MM.1S (cell line): ENCODE measurements around the gene SPTBN1.

ENCODE experiments used
- DNase-seq: peaks from one replicate; pipeline ENCODE4 v3.0.0-alpha.2; 2015
- H2AFZ ChIP-seq: fragments of 300-600 bp; sonication (generic); 2 replicates; pipeline ENCODE4 v1.6.0; 2016; ENCODE audit warnings: antibody characterized with exemption, low read length
- H3F3A ChIP-seq: fragments of 300-600 bp; sonication (generic); 2 replicates; pipeline ENCODE4 v1.6.1; 2016; ENCODE audit warnings: mild to moderate bottlenecking, antibody characterized with exemption, low read length, moderate library complexity, mixed read lengths; ENCODE audit not compliant: insufficient read depth
- H3K27ac ChIP-seq: fragments of 300-600 bp; sonication (generic); 2 replicates; pipeline ENCODE4 v1.5.1; 2016; ENCODE audit warnings: mild to moderate bottlenecking, low read length
- H3K27me3 ChIP-seq: fragments of 300-600 bp; sonication (generic); replicated peaks from 2 replicates; pipeline ENCODE4 v1.6.0; 2016; ENCODE audit warnings: low read length; ENCODE audit not compliant: insufficient read depth
- H3K36me3 ChIP-seq: fragments of 300-600 bp; sonication (generic); replicated peaks from 2 replicates; pipeline ENCODE4 v1.6.1; 2016; ENCODE audit warnings: mild to moderate bottlenecking, low read length, mixed read lengths; ENCODE audit not compliant: insufficient read depth
- H3K4me1 ChIP-seq: fragments of 300-600 bp; sonication (generic); 2 replicates; pipeline ENCODE4 v1.6.1; 2016; ENCODE audit warnings: low read length, mixed read lengths
- H3K4me2 ChIP-seq: fragments of 300-600 bp; sonication (generic); 2 replicates; pipeline ENCODE4 v1.6.0; 2016; ENCODE audit warnings: low read depth, low read length
- H3K4me3 ChIP-seq: fragments of 300-600 bp; sonication (generic); 2 replicates; pipeline ENCODE4 v1.5.1; 2016; ENCODE audit warnings: low read length, mixed read lengths
- H3K79me2 ChIP-seq: fragments of 300-600 bp; sonication (generic); 2 replicates; pipeline ENCODE4 v1.6.1; 2016; ENCODE audit warnings: mixed run types, low read length, mixed read lengths
- H3K9ac ChIP-seq: fragments of 300-600 bp; sonication (generic); 2 replicates; pipeline ENCODE4 v1.6.1; 2016; ENCODE audit warnings: low read length, mixed read lengths
- H3K9me2 ChIP-seq: fragments of 300-600 bp; sonication (generic); replicated peaks from 2 replicates; pipeline ENCODE4 v1.6.1; 2016; ENCODE audit warnings: mild to moderate bottlenecking, low read length, mixed read lengths; ENCODE audit not compliant: insufficient read depth
- H3K9me3 ChIP-seq: fragments of 300-600 bp; sonication (generic); replicated peaks from 2 replicates; pipeline ENCODE4 v1.6.1; 2016; ENCODE audit warnings: mild to moderate bottlenecking, low read length, mixed read lengths; ENCODE audit not compliant: insufficient read depth
- H4K20me1 ChIP-seq: fragments of 300-600 bp; sonication (generic); 2 replicates; pipeline ENCODE4 v1.6.1; 2016; ENCODE audit warnings: mild to moderate bottlenecking, low read length, moderate library complexity, mixed read lengths; ENCODE audit not compliant: insufficient read depth
- EZH2 ChIP-seq: fragments of 300-600 bp; sonication (generic); optimal IDR thresholded peaks from 2 replicates; pipeline ENCODE3; 2017; ENCODE audit warnings: low read depth, mild to moderate bottlenecking, antibody characterized with exemption, low read length, mixed read lengths
- EZH2phosphoT487 ChIP-seq: fragments of 300-600 bp; sonication (generic); IDR thresholded peaks from 2 replicates; pipeline ENCODE4 v1.6.1; 2018; ENCODE audit warnings: antibody characterized with exemption, low read length
- TF ChIP-seq, protein P1 (sequence below): fragments of 300-600 bp; sonication (generic); IDR thresholded peaks from 2 replicates; pipeline ENCODE4 v1.5.1; 2016; ENCODE audit warnings: antibody characterized with exemption, low read length, mixed read lengths

SPTBN1 gene

DNA sequence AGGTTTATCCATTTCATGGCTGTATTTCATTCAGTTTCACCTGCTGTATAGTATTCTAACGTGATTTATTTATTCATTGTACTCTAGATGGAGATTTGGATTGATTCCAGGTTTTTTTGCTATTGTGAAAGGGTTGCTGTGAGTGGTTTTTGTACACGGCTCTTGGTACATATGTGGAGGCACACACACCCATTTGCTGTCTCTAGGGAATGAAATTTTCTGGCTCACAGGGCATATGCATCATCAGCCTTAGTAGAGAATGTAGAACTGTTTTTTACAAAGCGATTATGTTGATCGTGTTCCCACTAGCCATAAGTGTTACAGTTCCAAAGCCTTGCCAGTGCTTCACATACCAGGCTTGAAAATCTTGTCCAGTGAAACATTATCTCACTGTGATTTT is 5.1 kb downstream of the SPTBN1 start:
- TF ChIP-seq EZH2: no peak
- TF ChIP-seq, protein P1, sequence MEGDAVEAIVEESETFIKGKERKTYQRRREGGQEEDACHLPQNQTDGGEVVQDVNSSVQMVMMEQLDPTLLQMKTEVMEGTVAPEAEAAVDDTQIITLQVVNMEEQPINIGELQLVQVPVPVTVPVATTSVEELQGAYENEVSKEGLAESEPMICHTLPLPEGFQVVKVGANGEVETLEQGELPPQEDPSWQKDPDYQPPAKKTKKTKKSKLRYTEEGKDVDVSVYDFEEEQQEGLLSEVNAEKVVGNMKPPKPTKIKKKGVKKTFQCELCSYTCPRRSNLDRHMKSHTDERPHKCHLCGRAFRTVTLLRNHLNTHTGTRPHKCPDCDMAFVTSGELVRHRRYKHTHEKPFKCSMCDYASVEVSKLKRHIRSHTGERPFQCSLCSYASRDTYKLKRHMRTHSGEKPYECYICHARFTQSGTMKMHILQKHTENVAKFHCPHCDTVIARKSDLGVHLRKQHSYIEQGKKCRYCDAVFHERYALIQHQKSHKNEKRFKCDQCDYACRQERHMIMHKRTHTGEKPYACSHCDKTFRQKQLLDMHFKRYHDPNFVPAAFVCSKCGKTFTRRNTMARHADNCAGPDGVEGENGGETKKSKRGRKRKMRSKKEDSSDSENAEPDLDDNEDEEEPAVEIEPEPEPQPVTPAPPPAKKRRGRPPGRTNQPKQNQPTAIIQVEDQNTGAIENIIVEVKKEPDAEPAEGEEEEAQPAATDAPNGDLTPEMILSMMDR: no peak
- no peak for TF ChIP-seq EZH2phosphoT487
- no peak overlapping the region for H2AFZ ChIP-seq
- H3K4me1 ChIP-seq: peaks cover 4% of the 10 kb centered on the region; the same call in 1 of the 2 replicates
- no peak overlapping the region for H3K9ac ChIP-seq
- H3K9me2 ChIP-seq: no peaks in the 10 kb centered on the region
- no peaks in the 10 kb centered on the region for H3F3A ChIP-seq
- H3K27me3 ChIP-seq: no peaks in the 10 kb centered on the region
- no peak for DNase-seq
- H3K27ac ChIP-seq: no peak overlapping the region
- peaks cover 30% of the 10 kb centered on the region for H3K79me2 ChIP-seq
- no peak overlapping the region for H3K4me2 ChIP-seq
- no peaks in the 10 kb centered on the region for H3K9me3 ChIP-seq
- no peak overlapping the region for H3K4me3 ChIP-seq
- no peaks in the 10 kb centered on the region for H4K20me1 ChIP-seq
- H3K36me3 ChIP-seq: no peaks in the 10 kb centered on the region

DNA sequence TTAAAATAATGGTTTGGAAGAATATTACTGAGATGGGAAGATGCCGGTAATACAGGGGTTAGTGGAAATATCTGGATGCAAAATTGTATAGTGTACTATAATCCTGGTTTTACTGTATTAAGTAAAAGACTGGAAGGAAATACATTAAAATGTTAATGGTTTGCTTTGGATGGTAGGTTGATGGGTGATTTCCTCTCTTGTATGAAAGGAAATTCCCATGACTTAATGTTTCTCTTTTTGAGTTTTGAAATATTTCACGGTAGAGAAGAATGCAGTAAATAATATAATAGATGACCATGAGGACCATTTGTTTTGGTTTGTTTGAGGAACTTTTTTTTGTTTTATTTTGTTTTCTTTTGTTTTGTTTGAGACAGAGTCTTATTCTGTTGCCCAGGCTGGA is 8.2 kb downstream of the SPTBN1 start:
- Histone ChIP-seq H3K79me2 (peaks cover 16% of the 10 kb centered on the region), H3K27ac (no peak overlapping the region), H3K4me1 (peaks cover 5% of the 10 kb centered on the region), H3K4me2 (no peak overlapping the region), H4K20me1 (no peaks in the 10 kb centered on the region), H3K27me3 (no peaks in the 10 kb centered on the region), H3K9me2 (no peaks in the 10 kb centered on the region), H3K4me3 (no peak overlapping the region), H3K9ac (no peak overlapping the region), H3K9me3 (no peaks in the 10 kb centered on the region), H3F3A (no peaks in the 10 kb centered on the region; the same call in 1 of the 2 replicates), H3K36me3 (no peaks in the 10 kb centered on the region), H2AFZ (no peak overlapping the region)
- no peak for DNase-seq
- TF ChIP-seq, protein P1: no peak
- TF ChIP-seq EZH2phosphoT487 (no peak), EZH2 (no peak)

DNA sequence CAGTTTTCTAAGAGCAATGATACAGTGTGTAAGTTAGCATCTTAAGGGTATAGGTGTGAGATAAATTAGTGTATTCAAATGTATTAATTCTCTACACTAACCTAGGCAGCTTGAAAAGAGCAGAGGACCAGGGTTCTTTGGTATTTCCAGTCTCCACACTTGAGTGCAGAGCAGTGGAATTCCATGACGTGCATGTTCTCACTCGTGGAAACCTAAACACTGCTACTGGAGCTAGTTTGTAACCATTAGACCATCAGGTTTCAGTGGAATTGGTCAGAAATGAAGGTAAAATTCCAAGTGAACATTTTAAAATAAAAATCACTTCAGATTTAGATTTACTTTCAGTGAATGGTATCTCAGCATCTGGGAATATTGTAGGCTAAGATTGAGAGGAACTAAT is 9.0 kb downstream of the SPTBN1 start:
- Histone ChIP-seq H3K4me3 (no peak overlapping the region), H3K9ac (no peak overlapping the region)

More for the DNA sequence above, 9.0 kb downstream of the SPTBN1 start:
- no peaks in the 10 kb centered on the region; the same call in 1 of the 2 replicates for H3F3A ChIP-seq
- H3K4me2 ChIP-seq: no peak overlapping the region
- H3K9me2 ChIP-seq: no peaks in the 10 kb centered on the region
- H3K4me1 ChIP-seq: peaks cover 12% of the 10 kb centered on the region
- H3K79me2 ChIP-seq: peaks cover 11% of the 10 kb centered on the region
- H3K9me3 ChIP-seq: no peaks in the 10 kb centered on the region
- H2AFZ ChIP-seq: no peak overlapping the region
- H4K20me1 ChIP-seq: no peaks in the 10 kb centered on the region
- H3K27me3 ChIP-seq: no peaks in the 10 kb centered on the region
- no peak for DNase-seq
- H3K27ac ChIP-seq: no peak overlapping the region
- no peaks in the 10 kb centered on the region for H3K36me3 ChIP-seq
- TF ChIP-seq EZH2 (no peak), EZH2phosphoT487 (no peak)
- TF ChIP-seq, protein P1: no peak
